ENCODE data around the gene NOP9.
"Not testable (repeated sequence)": the region's sequence is repeated elsewhere in the genome, so short reads cannot be mapped to it uniquely, and the experiment has no call there.

Gene NOP9

DNA sequence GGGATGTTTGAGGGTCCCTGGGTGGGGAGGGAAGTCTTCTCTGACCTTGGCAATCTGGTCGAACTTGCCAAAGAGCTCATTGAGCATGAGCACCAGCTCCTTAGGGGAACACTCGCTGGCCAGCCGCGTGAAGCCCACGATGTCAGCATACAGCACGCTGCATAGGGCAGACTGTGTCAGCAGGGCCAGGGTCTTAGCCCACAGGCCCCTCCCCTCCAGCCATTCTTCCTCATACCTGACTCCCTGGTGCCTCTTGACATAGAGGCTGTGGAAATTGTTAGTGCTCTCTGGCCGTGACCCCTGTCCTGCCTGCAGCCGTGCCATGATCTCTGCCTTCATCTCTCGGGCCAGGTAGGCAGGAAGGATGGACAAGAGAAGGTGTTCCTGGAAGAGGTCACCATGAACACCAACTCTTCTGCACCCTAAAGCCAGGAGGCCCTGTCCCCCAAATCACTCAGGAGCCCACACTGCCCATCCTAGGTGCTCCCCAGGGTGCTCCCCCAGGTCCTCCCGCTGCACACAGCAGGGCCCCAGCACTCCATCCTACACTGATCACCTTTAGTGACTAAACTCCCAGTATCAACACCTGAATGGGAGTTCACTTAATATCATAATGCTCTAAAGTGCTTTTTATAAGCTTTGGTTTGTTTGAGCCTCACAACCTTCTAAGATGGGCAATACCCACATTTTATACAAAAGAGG lies 31.5 kb downstream of the NOP9 start:
- DNase-seq = no peak

DNA sequence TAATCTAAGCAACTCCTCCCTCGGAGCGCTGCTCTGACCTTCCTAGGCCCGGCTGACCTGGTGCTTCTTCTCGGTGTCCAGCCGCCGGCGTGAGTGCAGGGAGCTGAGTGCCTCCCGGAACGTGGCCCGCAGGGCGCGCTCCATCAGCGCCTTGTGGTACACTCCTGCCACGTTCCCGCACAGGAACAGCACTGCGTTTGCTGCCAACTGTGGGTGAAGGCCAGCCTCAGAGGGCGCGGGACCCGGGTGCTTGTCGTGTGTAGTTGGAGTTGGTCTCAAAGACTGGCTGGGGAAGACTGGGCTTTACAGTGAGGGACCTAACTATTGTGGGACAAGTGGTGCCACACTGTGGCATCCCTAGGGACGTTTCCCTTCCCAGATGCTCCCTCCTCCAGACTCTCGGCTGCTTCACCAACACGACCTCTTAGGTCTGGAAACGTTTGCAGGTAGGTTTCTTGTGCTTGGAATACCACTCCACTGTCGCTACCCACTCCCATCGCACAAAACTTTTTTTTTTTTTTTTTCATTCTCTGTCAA lies 32.1 kb downstream of the NOP9 start:
- no peak for DNase-seq

DNA sequence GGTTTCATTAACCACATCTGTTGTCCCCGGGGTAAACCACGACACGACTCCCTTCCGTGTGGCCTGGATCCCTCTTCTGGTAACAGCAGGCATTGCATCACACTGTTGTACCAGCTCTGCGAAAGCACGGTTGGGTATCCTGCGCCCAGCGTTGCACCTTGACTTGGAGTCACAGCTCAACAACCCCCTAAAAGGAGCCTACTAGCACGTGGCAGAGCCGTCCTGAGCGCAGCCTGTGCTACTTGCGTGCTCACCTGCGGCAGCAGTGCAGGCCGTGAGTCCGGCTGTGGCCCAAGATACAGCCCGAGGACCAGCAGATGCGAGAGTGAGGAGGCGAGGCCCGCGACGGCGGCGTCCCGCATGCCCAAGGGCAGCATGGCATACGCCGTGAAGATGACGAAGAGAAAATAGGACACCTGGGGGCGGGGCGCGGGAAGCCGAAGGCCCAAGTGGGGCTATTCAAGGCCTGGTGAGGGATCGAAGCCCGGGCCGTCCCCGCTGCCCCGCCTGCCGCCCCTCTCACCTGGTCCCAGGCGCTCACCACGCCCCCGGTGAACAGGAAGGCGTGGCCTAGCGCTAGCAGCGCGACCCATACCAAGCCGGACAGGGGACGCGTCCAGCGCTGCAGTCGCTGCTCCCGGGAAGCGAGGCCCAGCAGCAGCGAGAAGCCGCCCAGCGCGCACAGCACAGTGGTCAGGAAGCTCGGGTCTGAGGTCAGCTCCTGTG lies 32.8 kb downstream of the NOP9 start:
- peak; percentile 57 for DNase-seq

DNA sequence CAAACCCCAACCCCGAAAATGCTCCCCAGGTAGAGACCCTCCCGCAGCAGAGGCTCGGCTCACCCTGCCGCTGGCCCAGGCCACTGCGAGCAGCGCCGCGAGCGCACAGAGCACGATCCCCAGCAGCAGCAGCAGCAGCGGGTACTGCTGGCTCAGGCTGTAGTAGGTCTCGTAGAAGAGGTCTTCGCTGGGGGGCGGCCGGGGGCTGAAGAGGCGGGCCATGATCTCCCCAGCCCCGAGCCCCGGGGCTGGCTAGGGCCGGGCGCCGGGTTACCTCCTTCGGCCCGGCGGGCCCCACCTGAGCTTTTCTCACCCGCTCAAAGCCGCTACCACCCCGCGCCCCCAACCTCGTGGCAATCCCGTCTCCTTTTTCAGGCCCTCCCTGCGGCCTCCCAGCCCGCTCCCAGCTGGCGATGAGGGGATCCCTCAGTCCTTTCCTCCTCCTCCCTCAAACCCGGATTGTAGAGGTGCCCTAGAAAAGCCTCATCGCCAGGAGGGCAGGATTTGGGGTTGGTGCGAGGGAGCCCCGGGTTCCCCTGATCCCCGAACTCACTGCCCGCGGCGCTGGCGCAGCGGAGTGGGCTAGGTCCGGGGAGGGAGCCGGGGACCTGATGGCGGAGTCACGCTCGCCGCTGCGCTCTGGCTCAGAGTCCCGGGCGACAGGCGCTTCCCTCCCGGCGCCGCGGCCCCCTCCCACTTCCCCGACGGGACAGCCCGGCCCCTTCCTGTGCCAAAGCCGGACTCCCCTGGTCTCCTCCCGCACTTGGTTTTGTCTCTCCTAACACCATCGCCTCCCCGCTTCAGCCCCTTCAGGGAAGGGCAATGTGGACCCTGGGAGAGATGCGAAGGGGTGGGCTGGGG lies 35.0 kb downstream of the NOP9 start, which contains the start of gene ADCY4:
ADCY4 (minus strand) TSS at position 641 of the 861 bp plus-strand sequence; CDS start at position 222, 419 bp downstream.
- DNase-seq = no peak

DNA sequence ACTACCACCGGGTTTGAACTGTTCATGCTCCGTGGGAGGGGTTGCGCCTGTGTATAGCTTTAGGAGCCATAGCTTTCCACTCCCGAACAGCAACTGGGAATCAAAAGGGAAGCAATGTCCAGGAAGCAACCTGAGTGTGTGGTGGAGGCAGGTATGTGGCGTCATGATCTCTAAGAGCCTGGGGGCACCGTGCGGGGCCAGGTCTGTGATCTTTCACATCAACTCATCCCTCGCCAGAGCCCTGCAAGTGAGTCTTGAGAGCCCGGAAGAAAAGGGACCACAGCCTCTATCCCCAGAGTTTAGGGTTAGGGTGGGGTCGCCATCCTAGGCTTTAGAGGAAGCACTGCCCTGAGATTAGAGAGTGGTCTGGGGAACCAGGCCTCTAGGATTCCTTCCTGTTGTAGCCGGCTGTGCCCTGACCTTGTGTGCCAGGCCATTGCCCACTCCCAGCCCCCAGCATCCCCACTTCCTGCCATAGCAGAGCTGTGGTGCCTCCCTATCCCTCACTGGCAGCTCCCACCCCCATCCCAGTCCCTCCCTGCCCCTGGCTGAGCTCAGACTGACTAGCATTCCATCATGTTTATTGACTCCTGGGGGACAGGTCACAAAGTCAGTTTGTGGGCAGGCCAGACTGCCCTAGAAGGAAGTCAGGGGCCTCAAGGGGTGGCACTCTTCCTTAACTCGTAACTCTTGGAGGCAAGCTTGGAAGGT lies 36.0 kb downstream of the NOP9 start:
- no peak for DNase-seq

DNA sequence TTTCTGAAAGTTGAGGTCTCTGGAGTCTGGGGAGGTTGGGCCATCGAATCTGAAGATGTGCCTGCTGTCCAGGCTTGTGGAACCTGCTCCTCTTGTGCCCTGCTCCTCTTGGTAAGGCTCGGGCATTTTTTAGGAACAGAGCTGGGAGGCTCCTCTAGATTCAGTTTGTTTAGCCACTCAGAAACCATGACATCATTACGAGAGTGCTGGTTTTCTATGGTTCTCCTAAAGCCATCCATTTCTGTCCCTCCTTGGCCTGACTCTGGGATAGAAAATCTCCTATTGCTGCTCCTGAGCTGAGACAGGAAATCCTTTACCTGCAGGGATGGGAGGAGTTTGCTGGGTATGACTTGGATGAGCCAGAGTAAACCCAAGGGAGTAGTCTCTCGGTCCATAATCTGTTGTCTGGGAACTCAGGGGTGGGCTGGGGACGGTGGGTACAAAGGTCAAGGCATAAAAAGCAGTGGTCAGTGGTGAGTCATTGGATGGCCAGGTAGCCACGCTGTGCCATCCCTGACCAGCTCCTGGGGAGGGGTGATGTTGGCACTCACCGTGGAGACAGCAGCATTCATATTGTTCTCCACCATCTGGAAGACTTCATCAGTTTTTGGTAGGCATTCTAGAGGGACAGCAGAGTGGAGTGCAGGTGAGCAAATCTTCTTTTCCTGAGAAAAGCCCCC lies 37.6 kb downstream of the NOP9 start:
- no peak for DNase-seq

DNA sequence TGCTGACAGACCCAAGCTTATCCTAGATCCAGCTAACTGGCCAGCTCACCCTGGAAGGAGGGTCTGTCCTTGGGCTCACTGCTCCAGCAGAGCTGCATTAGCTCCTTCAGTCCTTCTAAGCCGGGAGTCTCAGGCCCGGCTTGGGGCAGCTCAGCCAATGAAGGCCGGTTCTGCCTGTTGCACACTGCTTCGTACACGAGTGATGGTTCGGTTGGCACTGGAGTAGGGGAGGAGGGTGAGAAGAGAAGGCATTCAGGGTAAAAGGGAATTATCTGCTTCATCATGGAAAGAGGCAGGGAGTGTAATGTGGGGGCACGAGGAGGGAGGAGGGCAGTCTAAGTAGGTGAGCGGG lies 38.1 kb downstream of the NOP9 start:
- no peak for DNase-seq

DNA sequence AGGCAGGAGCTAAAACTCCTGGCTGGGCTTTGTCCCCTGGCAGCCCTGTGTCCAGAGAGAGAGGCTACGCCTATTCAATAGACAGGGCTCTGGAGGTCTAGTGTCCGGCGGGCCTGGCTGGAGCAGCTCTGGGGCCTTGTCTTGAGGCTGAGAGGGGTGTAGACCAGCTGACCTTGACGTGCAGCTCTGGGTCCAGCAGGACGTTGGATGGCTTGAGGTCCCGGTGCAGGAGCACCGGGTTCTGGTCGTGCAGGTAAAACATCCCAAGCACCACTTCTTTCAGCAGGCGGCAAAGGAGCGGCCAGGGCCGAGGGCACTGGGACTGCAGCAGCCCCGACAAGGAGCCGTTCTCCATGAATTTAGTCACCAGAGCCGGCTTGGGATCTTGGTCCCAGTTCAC lies 39.2 kb downstream of the NOP9 start:
- DNase-seq = no peak

DNA sequence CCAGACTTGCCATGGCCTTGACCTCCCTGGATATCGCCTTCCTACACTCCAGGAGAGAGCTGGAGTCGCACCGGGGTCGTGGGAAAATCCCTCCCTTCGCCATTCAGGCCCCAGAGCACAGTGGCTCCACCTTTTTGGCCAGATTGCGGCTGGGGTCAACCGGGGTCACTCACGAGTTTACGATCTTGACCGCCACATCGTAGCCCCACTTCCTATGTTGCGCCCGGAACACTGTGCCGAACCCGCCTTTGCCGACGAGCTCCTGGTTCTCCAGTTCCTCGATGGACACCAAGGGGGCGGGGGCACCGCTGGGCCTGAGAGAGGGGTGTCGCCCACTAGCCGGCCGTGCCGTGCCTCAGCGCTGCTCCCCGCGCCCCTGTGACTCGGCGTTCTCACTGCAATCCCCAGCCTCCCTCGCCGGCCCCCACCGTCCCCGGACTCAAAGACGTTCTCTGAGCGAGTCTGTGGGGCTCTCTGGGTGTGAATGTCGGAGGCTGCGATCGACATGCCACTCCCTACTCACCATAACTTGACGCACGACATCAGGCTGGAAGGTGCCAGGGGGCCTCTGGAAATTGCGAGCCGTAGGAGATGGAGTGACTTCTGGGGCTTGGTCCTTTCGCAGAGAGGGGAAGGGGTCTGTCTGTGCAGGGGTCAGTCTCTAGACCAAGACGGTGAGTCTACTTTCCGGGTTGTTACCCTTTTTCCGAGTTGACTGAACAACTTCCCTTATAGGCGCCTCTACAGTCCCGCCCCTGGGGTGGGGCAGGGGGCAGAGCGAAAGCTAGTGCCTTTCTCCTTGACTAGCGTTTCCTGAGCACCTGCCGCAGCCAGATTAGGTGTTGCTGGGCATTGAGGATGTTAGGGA lies 39.9 kb downstream of the NOP9 start, which contains the start of gene RIPK3:
RIPK3 (minus strand) TSS at position 708 of the 868 bp plus-strand sequence; CDS start at position 543, 165 bp downstream.
- no peak for DNase-seq

DNA sequence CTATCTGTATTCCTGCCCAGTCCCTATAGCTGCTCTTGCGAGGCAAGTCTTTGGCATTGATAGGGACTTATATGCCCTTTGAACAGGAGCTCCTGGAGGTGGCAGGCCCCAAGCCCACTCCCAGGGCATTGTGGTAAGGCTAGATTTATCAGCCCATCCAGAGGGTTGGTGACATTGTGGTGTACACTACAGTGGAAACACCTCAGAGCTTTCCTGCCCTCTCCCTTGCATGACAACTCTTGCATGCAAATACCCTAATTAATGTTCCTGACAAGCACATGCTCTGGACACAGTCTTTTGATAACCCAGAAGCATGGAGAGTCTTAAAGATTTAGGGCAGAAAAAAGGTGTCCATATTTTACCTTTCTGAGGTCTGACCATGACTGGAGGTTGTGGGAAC lies 41.0 kb downstream of the NOP9 start:
- DNase-seq = no peak

DNA sequence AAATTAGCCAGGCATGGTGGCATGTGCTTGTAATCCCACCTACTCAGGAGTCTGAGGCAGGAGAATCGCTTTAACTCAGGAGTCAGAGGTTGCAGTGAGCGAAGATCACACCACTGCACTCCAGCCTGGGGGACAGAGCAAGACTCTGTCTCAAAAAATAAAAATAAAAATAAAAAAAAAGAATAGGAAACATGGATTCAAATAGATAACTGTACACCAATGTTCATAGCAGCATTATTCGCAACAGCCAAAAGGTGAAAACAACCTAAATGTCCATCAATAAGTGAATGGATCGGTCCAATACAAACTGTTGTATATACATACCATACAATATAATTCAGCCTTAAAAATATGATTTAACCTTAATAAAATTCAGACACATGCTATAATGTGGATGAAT lies 43.2 kb downstream of the NOP9 start:
- no peak for DNase-seq

DNA sequence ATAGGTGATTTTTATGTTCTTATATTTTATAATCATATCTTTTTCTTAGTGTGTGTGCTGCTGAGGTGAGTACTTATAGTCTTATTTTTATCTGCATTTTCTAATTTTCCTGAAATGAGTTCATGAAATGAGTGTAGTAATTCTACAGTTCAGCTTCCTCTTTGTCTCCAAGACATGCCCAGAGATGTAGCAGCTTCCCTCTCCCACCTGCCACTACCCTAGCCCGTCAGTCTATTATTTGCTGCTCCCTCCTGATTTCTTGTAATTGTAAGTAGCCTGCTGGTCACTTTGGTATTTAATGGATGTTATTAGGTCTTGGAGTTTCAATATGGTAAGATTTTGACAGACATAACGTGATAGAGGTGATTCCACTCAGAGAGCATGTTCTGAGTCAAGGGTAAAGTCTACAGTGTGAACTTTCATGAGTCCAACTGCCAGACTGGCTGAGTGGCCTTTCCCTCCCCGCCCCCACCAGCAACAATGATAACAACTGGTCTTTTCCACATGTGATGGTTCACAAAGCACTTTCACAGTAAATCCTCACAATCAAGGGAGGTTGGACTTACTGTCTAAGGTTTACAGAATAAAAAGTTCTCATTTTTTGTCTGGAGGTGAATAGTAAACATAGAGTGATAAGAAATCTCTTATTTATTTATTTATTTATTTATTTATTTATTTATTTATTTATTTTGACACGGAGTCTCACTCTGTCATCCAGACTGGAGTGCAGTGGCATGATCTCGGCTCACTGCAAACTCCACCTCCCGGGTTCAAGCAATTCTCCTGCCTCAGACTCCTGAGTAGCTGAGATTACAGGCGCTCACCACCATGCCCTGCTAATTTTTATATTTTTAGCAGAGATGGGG lies 44.4 kb downstream of the NOP9 start:
- no peak for DNase-seq

DNA sequence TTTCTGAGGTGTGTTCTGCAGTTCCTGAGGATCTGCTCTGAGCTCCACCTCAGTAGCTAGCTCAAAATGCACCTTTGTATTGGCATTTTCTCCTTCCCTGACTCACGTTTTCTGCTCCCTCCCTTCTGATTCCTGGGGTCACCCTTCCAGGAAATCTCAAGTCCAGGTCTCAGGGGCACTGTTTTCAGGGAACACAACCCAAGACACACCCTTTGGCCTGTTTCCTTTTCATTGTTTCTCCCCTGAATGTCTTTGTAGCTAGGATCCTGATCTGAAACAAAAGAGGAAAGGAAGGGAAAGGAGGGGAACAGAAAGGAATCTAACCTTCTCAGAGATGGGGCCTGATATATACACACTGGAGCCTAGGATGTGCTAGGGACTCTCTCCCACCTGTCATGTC lies 47.5 kb downstream of the NOP9 start:
- DNase-seq = no peak

DNA sequence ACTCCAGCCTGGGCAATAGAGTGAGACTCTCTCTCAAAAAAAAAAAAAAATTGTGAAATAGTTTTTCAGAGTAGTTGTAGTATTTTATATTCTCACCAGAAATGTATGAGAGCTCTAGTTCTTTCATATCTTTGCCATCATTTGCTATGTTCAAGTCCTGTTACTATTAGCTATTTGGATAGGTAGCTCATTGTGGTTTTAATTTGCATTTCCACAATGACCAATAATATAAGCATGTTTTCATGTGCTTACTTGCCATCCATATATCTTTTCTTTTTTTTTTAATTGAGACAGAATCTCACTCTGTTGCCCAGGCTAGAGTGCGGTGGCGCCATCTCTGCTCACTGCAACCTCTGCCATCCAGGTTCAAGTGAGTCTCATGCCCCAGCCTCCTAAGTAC lies 48.5 kb downstream of the NOP9 start:
- DNase-seq = no peak

DNA sequence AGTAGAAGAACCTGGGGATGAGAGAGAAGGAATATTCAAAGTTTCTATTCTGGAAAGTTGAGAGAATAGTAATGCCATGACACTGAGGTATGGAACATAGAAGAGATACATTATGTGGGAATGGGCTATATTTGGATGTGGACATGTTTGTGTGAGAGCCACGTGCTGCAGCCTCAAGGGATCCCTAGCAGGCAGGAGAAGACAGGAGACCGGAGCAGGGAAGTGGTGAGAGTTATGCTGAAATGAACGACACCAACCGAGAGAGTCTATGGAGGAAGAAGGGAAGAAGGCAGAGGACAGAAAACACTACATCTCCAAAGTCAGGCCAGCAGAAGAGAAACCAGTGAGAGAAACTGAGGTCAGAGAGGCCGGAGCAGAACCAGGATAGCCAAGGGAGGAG lies 50.1 kb downstream of the NOP9 start:
- no peak for DNase-seq

DNA sequence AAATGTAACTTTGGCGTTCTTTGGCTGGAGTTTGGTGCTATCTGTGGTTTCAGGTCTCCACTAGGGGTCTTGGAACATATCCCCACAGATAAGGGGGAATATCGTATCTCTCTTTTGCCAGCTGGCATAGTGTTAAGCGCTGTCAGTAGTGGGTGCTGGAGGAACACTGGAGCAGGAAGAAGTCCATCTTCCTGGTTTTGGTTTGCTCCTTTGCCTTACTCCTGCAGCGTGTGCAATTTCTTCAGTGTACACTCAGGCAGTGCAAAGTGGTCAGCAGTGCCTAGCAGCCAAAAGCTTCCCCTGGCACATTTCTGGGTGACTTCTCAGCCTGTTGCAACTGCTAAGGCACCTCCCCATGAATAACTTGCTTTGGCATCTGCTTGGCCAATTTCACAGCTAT lies 51.9 kb downstream of the NOP9 start:
- no peak for DNase-seq

DNA sequence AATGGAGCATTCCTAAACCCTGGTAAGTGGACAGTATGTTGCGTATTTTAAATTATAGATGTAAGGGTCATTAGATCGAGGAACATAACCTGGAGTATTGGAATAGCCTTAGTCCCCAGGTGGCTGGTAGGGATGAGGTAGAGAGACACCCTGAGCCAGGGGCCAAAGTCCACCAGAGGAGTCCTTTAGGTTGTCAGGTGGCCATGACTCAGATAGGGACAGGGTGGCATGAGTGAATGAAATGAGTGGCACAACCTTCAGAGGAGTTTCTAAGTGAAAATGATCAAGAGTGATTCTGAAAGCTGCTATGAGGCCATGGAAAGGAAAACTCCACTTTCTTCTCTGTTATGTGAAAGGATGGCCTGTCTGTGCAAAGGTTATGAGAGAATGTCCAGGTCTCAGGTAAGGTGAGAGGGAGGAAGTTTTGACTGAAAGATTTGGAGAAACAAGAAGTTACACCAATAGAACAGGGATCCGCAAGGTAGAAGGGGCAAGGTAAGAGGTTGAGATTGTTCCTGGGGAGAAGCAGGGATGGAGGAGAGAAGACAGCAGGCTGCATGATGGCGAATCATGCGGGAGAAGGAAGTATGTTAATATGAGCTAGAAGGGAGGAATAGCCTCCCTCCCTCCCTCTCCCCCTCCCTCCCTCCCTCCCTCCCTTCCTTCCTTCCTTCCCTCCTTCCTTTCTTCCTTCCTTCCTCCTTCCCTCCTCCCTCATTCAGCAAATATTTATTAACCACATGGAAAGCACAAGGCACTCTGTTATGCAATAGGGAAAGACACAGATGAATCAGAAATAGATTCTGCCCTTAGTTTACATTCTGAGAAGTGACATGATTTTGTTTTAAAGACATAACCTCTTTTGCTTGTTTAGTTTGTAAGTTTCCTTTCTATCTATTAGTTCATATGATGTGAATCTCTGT lies 54.2 kb downstream of the NOP9 start:
- DNase-seq = no peak

DNA sequence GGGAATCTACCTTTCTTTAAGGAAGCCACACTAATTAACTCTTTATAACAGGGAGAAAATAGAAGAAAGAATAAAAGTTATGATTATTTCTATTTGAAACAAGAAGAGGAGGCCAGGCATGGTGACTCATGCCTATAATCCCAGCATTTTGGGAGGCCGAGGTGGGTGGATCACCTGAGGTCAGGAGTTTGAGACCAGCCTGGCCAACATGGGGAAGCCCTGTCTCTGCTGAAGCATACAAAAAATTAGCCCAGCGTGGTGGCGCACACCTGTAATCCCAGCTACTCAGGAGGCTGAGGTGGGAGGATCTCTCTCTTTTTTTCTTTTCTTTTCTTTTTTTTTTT lies 54.8 kb downstream of the NOP9 start:
- DNase-seq = not testable (repeated sequence)

DNA sequence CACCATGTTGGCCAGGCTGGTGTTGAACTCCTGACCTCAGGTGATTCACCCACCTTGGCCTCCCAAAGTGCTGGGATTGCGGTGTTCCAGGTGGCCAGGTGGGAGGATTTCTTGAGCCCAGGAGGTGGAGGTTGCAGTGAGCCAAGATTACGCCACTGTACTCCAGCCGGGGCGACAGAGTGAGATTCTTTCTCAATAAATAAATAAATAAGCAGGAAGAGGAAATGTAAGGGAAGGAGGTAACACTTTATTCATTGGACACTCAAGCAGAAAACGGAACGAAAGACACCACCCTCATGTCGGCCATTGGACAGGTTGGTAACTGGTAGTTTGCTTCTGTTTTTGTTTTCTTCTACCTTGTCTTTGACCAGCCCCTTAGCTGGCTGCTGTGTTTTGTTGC lies 55.4 kb downstream of the NOP9 start:
- no peak for DNase-seq

All from NCI-H1105 (cell line).